Neuronal stem cell (in vitro differentiated cells): Measurements from ENCODE around the gene ADSL.
A peak's percentile ranks its signal among the peaks of the same experiment; 100 is the strongest.

Experiments used
- DNase-seq: peaks from one replicate; pipeline ENCODE4 v3.0.0-alpha.2; 2013; ENCODE audit warnings: low spot score
- H2AFZ ChIP-seq: one replicate; pipeline ENCODE4 v1.6.1; 2013; ENCODE audit warnings: mild to moderate bottlenecking, low read length, inconsistent platforms
- H2AK5ac ChIP-seq: 2 replicates; pipeline ENCODE4 v1.6.1; 2013; ENCODE audit warnings: low read depth, mild to moderate bottlenecking, inconsistent platforms, low read length, moderate library complexity, mixed read lengths
- H2BK120ac ChIP-seq: 2 replicates; pipeline ENCODE4 v1.6.1; 2013; ENCODE audit warnings: low read depth, mild to moderate bottlenecking, inconsistent platforms, low read length, moderate library complexity, mixed read lengths
- H2BK12ac ChIP-seq: one replicate; pipeline ENCODE4 v1.6.1; 2013; ENCODE audit warnings: low read length, inconsistent platforms
- H2BK15ac ChIP-seq: 2 replicates; pipeline ENCODE4 v1.6.1; 2013; ENCODE audit warnings: mild to moderate bottlenecking, low read length, inconsistent platforms, mixed read lengths
- H2BK5ac ChIP-seq: one replicate; pipeline ENCODE4 v1.6.1; 2013; ENCODE audit warnings: inconsistent platforms, mild to moderate bottlenecking, low read length, moderate library complexity
- H3K14ac ChIP-seq: one replicate; pipeline ENCODE4 v1.6.1; 2013; ENCODE audit warnings: low read length, inconsistent platforms
- H3K18ac ChIP-seq: 2 replicates; pipeline ENCODE4 v1.6.1; 2013; ENCODE audit warnings: low read length, inconsistent platforms
- H3K23ac ChIP-seq: 2 replicates; pipeline ENCODE4 v1.6.1; 2013; ENCODE audit warnings: low read depth, mild to moderate bottlenecking, mixed read lengths, low read length, inconsistent platforms; ENCODE audit not compliant: poor library complexity
- H3K27ac ChIP-seq: replicated peaks from 3 replicates; pipeline ENCODE4 v1.5.1; 2013; ENCODE audit warnings: low read length, inconsistent platforms
- H3K27me3 ChIP-seq, 3 experiments: 2 replicates each; pipeline ENCODE4 v1.6.1; 2013; ENCODE audit warnings: low read length in 3 of 3, mild to moderate bottlenecking in 2 of 3, inconsistent platforms in 1 of 3, low read depth in 1 of 3, mixed read lengths in 1 of 3, moderate library complexity in 1 of 3; ENCODE audit not compliant: control insufficient read depth in 3 of 3, insufficient read depth in 3 of 3
- H3K36me3 ChIP-seq, 2 donors: replicated peaks in 1 of 2; 2 replicates each; pipeline ENCODE4 v1.6.1; 2013; ENCODE audit warnings: low read length in 2 of 2; ENCODE audit not compliant: control insufficient read depth in 2 of 2, insufficient read depth in 2 of 2
- H3K4ac ChIP-seq: 2 replicates; pipeline ENCODE4 v1.6.1; 2013; ENCODE audit warnings: inconsistent platforms, mild to moderate bottlenecking, low read length, moderate library complexity
- H3K4me1 ChIP-seq, 2 donors: 1 replicate in 1 of 2; 2 replicates in 1 of 2; pipeline ENCODE4 v1.6.1; 2013; ENCODE audit warnings: low read length in 2 of 2, low read depth in 1 of 2; ENCODE audit not compliant: control insufficient read depth in 2 of 2, insufficient read depth in 1 of 2
- H3K4me2 ChIP-seq: one replicate; pipeline ENCODE4 v1.6.1; 2013; ENCODE audit warnings: mild to moderate bottlenecking, low read length, inconsistent platforms; ENCODE audit not compliant: insufficient read depth, poor library complexity, severe bottlenecking
- H3K4me3 ChIP-seq, 2 donors: 2 replicates each; pipeline ENCODE4 v1.5.1; 2013; ENCODE audit warnings: low read length in 2 of 2, mild to moderate bottlenecking in 2 of 2, inconsistent platforms in 1 of 2, moderate library complexity in 1 of 2
- H3K79me1 ChIP-seq: one replicate; pipeline ENCODE4 v1.6.1; 2013; ENCODE audit warnings: low read depth, mild to moderate bottlenecking, inconsistent platforms, low read length, moderate library complexity
- H3K9ac ChIP-seq: one replicate; pipeline ENCODE4 v1.6.1; 2013; ENCODE audit warnings: mild to moderate bottlenecking, low read depth, low read length, inconsistent platforms; ENCODE audit not compliant: poor library complexity
- H3K9me3 ChIP-seq, 2 donors: replicated peaks in 1 of 2; 2 replicates each; pipeline versions ENCODE3 to v1.6.1; 2013; ENCODE audit warnings: low read length in 2 of 2, mild to moderate bottlenecking in 2 of 2, inconsistent platforms in 1 of 2, low read depth in 1 of 2, mixed read lengths in 1 of 2, moderate library complexity in 1 of 2; ENCODE audit not compliant: control insufficient read depth in 2 of 2, insufficient read depth in 1 of 2
- H4K8ac ChIP-seq: one replicate; pipeline ENCODE4 v1.6.1; 2013; ENCODE audit warnings: low read depth, mild to moderate bottlenecking, inconsistent platforms, low read length, moderate library complexity
- H4K91ac ChIP-seq: one replicate; pipeline ENCODE4 v1.6.1; 2013; ENCODE audit warnings: low read length, low read depth, mild to moderate bottlenecking, inconsistent platforms; ENCODE audit not compliant: poor library complexity
- WGBS, 2 donors: extraction: QIAGEN DNeasy Blood & Tissue Kit; methylation state at CpG; one replicate each; pipeline ENCODE4 v1.1.7; 2013; ENCODE audit warnings: missing lambda C conversion rate in 2 of 2, mixed read lengths in 1 of 2; ENCODE audit not compliant: insufficient read length in 2 of 2, insufficient replicate concordance in 1 of 2; ENCODE audit errors: extremely low coverage in 2 of 2; 5-methylcytosine and 5-hydroxymethylcytosine counted together

ADSL gene

GRCh38 chr22:40426594-40427333, 80.5 kb downstream of the ADSL start:
- H3K27ac ChIP-seq, result no peak overlapping the region
- H2BK5ac ChIP-seq, result no peak overlapping the region
- no peaks in the 10 kb centered on the region for H3K27me3 ChIP-seq
- no peak overlapping the region for H3K14ac ChIP-seq
- H4K8ac ChIP-seq, result no peak overlapping the region
- H3K9ac ChIP-seq, result no peak overlapping the region
- H3K4ac ChIP-seq, result no peak overlapping the region
- peaks cover 3% of the 10 kb centered on the region for H3K79me1 ChIP-seq
- H2AFZ ChIP-seq, result no peak overlapping the region
- H3K9me3 ChIP-seq, result no peaks in the 10 kb centered on the region
- H3K23ac ChIP-seq, result no peak overlapping the region
- no peak overlapping the region for H2BK12ac ChIP-seq
- H3K4me1 ChIP-seq, result no peaks in the 10 kb centered on the region
- H3K4me3 ChIP-seq, result no peak overlapping the region
- no peak overlapping the region for H3K4me2 ChIP-seq
- no peak overlapping the region for H2AK5ac ChIP-seq
- no peak overlapping the region for H2BK120ac ChIP-seq
- no peak overlapping the region for H4K91ac ChIP-seq
- H2BK15ac ChIP-seq, result no peak overlapping the region
- H3K18ac ChIP-seq, result no peak overlapping the region
- H3K36me3 ChIP-seq, result peaks cover 34 to 85% of the 10 kb centered on the region in 2 donors
- DNase-seq, result no peak
- no CpG with 5 or more reads among the region's 9 CpGs for WGBS, 2 donors

- Histone ChIP-seq H3K4me3 (no peak overlapping the region), H4K91ac (no peak overlapping the region), H3K36me3 (peaks cover 24 to 70% of the 10 kb centered on the region in 2 donors), H3K4me1 (no peaks in the 10 kb centered on the region), H3K27me3 (no peaks in the 10 kb centered on the region), H2BK12ac (no peak overlapping the region), H2AFZ (no peak overlapping the region), H2AK5ac (no peak overlapping the region), H3K79me1 (peaks cover 3% of the 10 kb centered on the region), H3K9ac (peak overlapping the region; percentile 38), H3K4me2 (no peak overlapping the region), H3K27ac (no peak overlapping the region), H3K4ac (no peak overlapping the region), H2BK15ac (no peak overlapping the region), H3K9me3 (no peaks in the 10 kb centered on the region), H2BK120ac (no peak overlapping the region), H2BK5ac (no peak overlapping the region), H4K8ac (no peak overlapping the region), H3K23ac (peak overlapping the region; percentile 43), H3K18ac (no peak overlapping the region), H3K14ac (no peak overlapping the region)
- no CpG with 5 or more reads among the region's 4 CpGs for WGBS, 2 donors
- no peak for DNase-seq
Observed at GRCh38 chr22:40428796-40429195, 82.5 kb downstream of the ADSL start.

- Histone ChIP-seq H2BK5ac (no peak overlapping the region), H2BK15ac (no peak overlapping the region), H2AK5ac (no peak overlapping the region), H3K4ac (no peak overlapping the region), H3K4me1 (no peaks in the 10 kb centered on the region), H3K9ac (no peak overlapping the region), H2BK12ac (no peak overlapping the region), H3K18ac (no peak overlapping the region), H3K27ac (no peak overlapping the region), H3K14ac (no peak overlapping the region), H3K4me2 (no peak overlapping the region), H3K23ac (no peak overlapping the region), H3K9me3 (no peaks in the 10 kb centered on the region), H4K8ac (no peak overlapping the region), H3K36me3 (peaks cover 22 to 63% of the 10 kb centered on the region in 2 donors), H3K27me3 (no peaks in the 10 kb centered on the region), H4K91ac (no peak overlapping the region), H2BK120ac (no peak overlapping the region), H3K4me3 (no peak overlapping the region), H2AFZ (no peak overlapping the region), H3K79me1 (peaks cover 3% of the 10 kb centered on the region)
- no peak for DNase-seq
- WGBS, 2 donors, result no CpG with 5 or more reads among the region's 4 CpGs
Observed at GRCh38 chr22:40429481-40429880, 83.2 kb downstream of the ADSL start.

- H3K14ac ChIP-seq, result no peak overlapping the region
- H2BK120ac ChIP-seq, result no peak overlapping the region
- no peak overlapping the region for H2AFZ ChIP-seq
- H3K23ac ChIP-seq, result no peak overlapping the region
- H2BK15ac ChIP-seq, result no peak overlapping the region
- no peaks in the 10 kb centered on the region for H3K27me3 ChIP-seq
- no peak overlapping the region for H2AK5ac ChIP-seq
- H3K4me3 ChIP-seq, result no peak overlapping the region
- no peak overlapping the region for H2BK12ac ChIP-seq
- no peak overlapping the region for H3K18ac ChIP-seq
- WGBS, 2 donors, result no CpG with 5 or more reads among the region's 4 CpGs
- H3K4ac ChIP-seq, result no peak overlapping the region
- H3K4me2 ChIP-seq, result no peak overlapping the region
- DNase-seq, result no peak
- H3K9me3 ChIP-seq, result no peaks in the 10 kb centered on the region
- H4K8ac ChIP-seq, result no peak overlapping the region
- no peak overlapping the region for H2BK5ac ChIP-seq
- no peak overlapping the region for H3K27ac ChIP-seq
- H4K91ac ChIP-seq, result no peak overlapping the region
- no peak overlapping the region for H3K9ac ChIP-seq
- H3K79me1 ChIP-seq, result peaks cover under 1% of the 10 kb centered on the region
- H3K4me1 ChIP-seq, result no peaks in the 10 kb centered on the region
- H3K36me3 ChIP-seq, result peaks cover 15 to 48% of the 10 kb centered on the region in 2 donors
Observed at GRCh38 chr22:40430991-40431390, 84.7 kb downstream of the ADSL start.
